ENCODE results near the gene INPP5D. TPM values are rescaled to one million over a fixed set of nuclear protein-coding genes. Genes with fewer than 3 reads are reported as not detected.

INPP5D gene
- total and polyA plus RNA-seq, 4 donors, result 2.9 to 18.8 (median 6.6) TPM

DNA sequence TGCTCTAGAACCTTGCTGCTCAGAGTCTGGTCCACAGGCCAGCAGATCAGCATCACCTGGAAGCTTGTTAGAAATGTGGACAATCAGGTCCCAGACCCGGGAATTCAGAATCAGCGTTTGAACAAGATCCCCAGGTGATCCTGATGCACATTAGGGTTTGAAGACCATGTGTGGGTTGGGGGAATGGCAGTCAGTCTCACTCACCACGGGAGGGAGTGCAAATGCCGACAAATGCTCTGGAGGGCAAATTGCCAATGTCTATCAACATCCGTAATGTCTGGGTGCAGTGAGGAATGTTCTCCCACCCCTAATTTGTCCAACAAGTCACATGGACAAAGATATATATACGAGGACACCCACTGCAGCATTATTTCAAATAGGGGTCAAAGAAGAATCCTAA lies 34.5 kb downstream of the INPP5D start:
- DNase-seq (ENCODE audit: low spot score), result no peak
- Histone ChIP-seq H3K4me3 (ENCODE audit: low read depth in 1 of 3, low read length in 3 of 3) (no peak overlapping the region), H3K9ac (ENCODE audit: low read depth in 1 of 2, low read length in 2 of 2) (no peak overlapping the region), H3K9me3 (ENCODE audit: control insufficient read depth in 4 of 4, low read length in 3 of 4) (no peaks in the 10 kb centered on the region), H3K4me1 (ENCODE audit: control insufficient read depth in 4 of 4, insufficient read depth in 4 of 4, low read length in 3 of 4) (no peaks in the 10 kb centered on the region), H3K27ac (ENCODE audit: low read depth in 1 of 2, low read length in 2 of 2) (no peak overlapping the region), H3K36me3 (ENCODE audit: control insufficient read depth in 4 of 4, insufficient read depth in 3 of 4, low read depth in 1 of 4, low read length in 3 of 4) (no peaks in the 10 kb centered on the region), H3K27me3 (ENCODE audit: control insufficient read depth in 4 of 4, insufficient read depth in 4 of 4, low read length in 3 of 4) (no peaks in the 10 kb centered on the region)
- no peak for TF ChIP-seq RAD21 (IDR thresholded peaks at IDR 0.05)
- TF ChIP-seq, protein P1, sequence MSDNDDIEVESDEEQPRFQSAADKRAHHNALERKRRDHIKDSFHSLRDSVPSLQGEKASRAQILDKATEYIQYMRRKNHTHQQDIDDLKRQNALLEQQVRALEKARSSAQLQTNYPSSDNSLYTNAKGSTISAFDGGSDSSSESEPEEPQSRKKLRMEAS (IDR thresholded peaks at IDR 0.05), result no peak
- TF ChIP-seq FOXA2 (IDR thresholded peaks at IDR 0.05), result no peak
- no peak for TF ChIP-seq FOXA1 (IDR thresholded peaks at IDR 0.05)
- no peak for TF ChIP-seq JUND (IDR thresholded peaks at IDR 0.05)
- TF ChIP-seq, protein P2, sequence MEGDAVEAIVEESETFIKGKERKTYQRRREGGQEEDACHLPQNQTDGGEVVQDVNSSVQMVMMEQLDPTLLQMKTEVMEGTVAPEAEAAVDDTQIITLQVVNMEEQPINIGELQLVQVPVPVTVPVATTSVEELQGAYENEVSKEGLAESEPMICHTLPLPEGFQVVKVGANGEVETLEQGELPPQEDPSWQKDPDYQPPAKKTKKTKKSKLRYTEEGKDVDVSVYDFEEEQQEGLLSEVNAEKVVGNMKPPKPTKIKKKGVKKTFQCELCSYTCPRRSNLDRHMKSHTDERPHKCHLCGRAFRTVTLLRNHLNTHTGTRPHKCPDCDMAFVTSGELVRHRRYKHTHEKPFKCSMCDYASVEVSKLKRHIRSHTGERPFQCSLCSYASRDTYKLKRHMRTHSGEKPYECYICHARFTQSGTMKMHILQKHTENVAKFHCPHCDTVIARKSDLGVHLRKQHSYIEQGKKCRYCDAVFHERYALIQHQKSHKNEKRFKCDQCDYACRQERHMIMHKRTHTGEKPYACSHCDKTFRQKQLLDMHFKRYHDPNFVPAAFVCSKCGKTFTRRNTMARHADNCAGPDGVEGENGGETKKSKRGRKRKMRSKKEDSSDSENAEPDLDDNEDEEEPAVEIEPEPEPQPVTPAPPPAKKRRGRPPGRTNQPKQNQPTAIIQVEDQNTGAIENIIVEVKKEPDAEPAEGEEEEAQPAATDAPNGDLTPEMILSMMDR (IDR thresholded peaks at IDR 0.05; ENCODE audit: low read depth, low read length, missing input control), result no peak
- TF ChIP-seq GABPA (IDR thresholded peaks at IDR 0.05 in 1 of 2, conservative IDR thresholded peaks at IDR 0.05 in 1 of 2), result no peak
- TF ChIP-seq, protein P3, sequence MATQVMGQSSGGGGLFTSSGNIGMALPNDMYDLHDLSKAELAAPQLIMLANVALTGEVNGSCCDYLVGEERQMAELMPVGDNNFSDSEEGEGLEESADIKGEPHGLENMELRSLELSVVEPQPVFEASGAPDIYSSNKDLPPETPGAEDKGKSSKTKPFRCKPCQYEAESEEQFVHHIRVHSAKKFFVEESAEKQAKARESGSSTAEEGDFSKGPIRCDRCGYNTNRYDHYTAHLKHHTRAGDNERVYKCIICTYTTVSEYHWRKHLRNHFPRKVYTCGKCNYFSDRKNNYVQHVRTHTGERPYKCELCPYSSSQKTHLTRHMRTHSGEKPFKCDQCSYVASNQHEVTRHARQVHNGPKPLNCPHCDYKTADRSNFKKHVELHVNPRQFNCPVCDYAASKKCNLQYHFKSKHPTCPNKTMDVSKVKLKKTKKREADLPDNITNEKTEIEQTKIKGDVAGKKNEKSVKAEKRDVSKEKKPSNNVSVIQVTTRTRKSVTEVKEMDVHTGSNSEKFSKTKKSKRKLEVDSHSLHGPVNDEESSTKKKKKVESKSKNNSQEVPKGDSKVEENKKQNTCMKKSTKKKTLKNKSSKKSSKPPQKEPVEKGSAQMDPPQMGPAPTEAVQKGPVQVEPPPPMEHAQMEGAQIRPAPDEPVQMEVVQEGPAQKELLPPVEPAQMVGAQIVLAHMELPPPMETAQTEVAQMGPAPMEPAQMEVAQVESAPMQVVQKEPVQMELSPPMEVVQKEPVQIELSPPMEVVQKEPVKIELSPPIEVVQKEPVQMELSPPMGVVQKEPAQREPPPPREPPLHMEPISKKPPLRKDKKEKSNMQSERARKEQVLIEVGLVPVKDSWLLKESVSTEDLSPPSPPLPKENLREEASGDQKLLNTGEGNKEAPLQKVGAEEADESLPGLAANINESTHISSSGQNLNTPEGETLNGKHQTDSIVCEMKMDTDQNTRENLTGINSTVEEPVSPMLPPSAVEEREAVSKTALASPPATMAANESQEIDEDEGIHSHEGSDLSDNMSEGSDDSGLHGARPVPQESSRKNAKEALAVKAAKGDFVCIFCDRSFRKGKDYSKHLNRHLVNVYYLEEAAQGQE (IDR thresholded peaks at IDR 0.05), result no peak
- no peak for TF ChIP-seq RXRA (IDR thresholded peaks at IDR 0.05)
- no peak for TF ChIP-seq EGR1 (IDR thresholded peaks at IDR 0.05; ENCODE audit: low read depth in 2 of 2)
- no peak for TF ChIP-seq HNF4G (IDR thresholded peaks at IDR 0.05)
- TF ChIP-seq TAF1 (conservative IDR thresholded peaks at IDR 0.05), result no peak
- TF ChIP-seq, protein P4, sequence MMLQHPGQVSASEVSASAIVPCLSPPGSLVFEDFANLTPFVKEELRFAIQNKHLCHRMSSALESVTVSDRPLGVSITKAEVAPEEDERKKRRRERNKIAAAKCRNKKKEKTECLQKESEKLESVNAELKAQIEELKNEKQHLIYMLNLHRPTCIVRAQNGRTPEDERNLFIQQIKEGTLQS (IDR thresholded peaks at IDR 0.05), result no peak
- TF ChIP-seq SP1 (IDR thresholded peaks at IDR 0.05), result no peak
- TF ChIP-seq NR2F2 (IDR thresholded peaks at IDR 0.05), result no peak
- no peak for TF ChIP-seq YY1 (IDR thresholded peaks at IDR 0.05)
- TF ChIP-seq, protein P5, sequence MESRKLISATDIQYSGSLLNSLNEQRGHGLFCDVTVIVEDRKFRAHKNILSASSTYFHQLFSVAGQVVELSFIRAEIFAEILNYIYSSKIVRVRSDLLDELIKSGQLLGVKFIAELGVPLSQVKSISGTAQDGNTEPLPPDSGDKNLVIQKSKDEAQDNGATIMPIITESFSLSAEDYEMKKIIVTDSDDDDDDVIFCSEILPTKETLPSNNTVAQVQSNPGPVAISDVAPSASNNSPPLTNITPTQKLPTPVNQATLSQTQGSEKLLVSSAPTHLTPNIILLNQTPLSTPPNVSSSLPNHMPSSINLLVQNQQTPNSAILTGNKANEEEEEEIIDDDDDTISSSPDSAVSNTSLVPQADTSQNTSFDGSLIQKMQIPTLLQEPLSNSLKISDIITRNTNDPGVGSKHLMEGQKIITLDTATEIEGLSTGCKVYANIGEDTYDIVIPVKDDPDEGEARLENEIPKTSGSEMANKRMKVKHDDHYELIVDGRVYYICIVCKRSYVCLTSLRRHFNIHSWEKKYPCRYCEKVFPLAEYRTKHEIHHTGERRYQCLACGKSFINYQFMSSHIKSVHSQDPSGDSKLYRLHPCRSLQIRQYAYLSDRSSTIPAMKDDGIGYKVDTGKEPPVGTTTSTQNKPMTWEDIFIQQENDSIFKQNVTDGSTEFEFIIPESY (IDR thresholded peaks at IDR 0.05), result no peak
- no peak for TF ChIP-seq HNF4A (conservative IDR thresholded peaks at IDR 0.05)
- 57% methylated on average over 6 of the region's 6 CpGs for WGBS

Data from liver (tissue), 9 donors.